PFSK-1 (cell line): ENCODE results near the gene CTSF.

Experiments
- FOXP2 ChIP-seq: optimal IDR thresholded peaks from 2 replicates; pipeline ENCODE3; 2011; ENCODE audit warnings: borderline replicate concordance, control low read depth, inconsistent platforms; ENCODE audit not compliant: insufficient read depth; ENCODE audit errors: extremely low read length, extremely low read depth
- POLR2AphosphoS5 ChIP-seq: IDR thresholded peaks from 2 replicates; pipeline ENCODE4 v1.6.1; 2012; ENCODE audit warnings: low read depth, mild to moderate bottlenecking, control low read depth, low read length, moderate library complexity
- SIN3A ChIP-seq: IDR thresholded peaks from 2 replicates; pipeline ENCODE4 v1.6.1; 2012; ENCODE audit warnings: mild to moderate bottlenecking, low read length, moderate library complexity, borderline replicate concordance; ENCODE audit not compliant: insufficient read depth
- TAF1 ChIP-seq: IDR thresholded peaks from 2 replicates; pipeline ENCODE4 v1.6.1; 2012; ENCODE audit warnings: low read length, control low read depth, borderline replicate concordance; ENCODE audit not compliant: insufficient read depth
- TF ChIP-seq, protein P1 (sequence below), 2 experiments: IDR thresholded peaks; 2 replicates each; pipeline versions ENCODE4 v1.6.1 to v1.8.0; 2011 to 2012; ENCODE audit warnings: low read depth in 2 of 2, low read length in 2 of 2, control low read depth in 1 of 2, inconsistent platforms in 1 of 2, mild to moderate bottlenecking in 1 of 2, moderate library complexity in 1 of 2; ENCODE audit not compliant: insufficient read depth in 1 of 2

DNA sequence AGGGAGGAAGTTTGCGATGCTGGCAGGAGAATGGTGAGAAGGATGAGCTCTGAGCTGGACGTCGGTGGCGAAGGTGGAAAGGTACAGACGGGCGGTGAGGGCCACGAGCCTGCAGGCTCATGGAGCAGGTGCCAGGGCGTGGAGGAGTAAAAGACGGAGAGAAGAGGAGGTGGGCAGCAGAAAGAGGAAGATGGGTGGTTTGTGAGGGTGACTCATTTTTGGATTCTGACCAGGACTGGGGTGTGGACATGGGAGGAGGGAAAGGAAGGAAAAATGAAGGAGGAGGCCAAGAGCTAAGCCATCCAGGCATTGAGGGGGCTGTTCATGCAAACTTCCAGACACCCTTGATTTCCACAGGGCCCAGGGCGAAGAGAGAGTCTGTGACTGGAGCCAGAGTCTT is 26.0 kb downstream of the CTSF start:
- TF ChIP-seq POLR2AphosphoS5: no peak
- TF ChIP-seq, protein P1, sequence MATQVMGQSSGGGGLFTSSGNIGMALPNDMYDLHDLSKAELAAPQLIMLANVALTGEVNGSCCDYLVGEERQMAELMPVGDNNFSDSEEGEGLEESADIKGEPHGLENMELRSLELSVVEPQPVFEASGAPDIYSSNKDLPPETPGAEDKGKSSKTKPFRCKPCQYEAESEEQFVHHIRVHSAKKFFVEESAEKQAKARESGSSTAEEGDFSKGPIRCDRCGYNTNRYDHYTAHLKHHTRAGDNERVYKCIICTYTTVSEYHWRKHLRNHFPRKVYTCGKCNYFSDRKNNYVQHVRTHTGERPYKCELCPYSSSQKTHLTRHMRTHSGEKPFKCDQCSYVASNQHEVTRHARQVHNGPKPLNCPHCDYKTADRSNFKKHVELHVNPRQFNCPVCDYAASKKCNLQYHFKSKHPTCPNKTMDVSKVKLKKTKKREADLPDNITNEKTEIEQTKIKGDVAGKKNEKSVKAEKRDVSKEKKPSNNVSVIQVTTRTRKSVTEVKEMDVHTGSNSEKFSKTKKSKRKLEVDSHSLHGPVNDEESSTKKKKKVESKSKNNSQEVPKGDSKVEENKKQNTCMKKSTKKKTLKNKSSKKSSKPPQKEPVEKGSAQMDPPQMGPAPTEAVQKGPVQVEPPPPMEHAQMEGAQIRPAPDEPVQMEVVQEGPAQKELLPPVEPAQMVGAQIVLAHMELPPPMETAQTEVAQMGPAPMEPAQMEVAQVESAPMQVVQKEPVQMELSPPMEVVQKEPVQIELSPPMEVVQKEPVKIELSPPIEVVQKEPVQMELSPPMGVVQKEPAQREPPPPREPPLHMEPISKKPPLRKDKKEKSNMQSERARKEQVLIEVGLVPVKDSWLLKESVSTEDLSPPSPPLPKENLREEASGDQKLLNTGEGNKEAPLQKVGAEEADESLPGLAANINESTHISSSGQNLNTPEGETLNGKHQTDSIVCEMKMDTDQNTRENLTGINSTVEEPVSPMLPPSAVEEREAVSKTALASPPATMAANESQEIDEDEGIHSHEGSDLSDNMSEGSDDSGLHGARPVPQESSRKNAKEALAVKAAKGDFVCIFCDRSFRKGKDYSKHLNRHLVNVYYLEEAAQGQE (IDR thresholded peaks at IDR 0.05; ENCODE audit: insufficient read depth in 1 of 2, low read depth in 2 of 2, low read length in 2 of 2): no peak
- no peak for TF ChIP-seq TAF1
- no peak for TF ChIP-seq SIN3A
- TF ChIP-seq FOXP2: no peak
